H1 (cell line): ENCODE measurements around the gene LUC7L3. TPM values are rescaled to one million over a fixed set of nuclear protein-coding genes. Genes with fewer than 3 reads are reported as not detected.

ENCODE experiments used
- ATF3 ChIP-seq: IDR thresholded peaks from 2 replicates; pipeline ENCODE4 v1.6.1; 2011; ENCODE audit warnings: low read depth, mild to moderate bottlenecking, low read length; ENCODE audit not compliant: insufficient read depth
- BCL11A ChIP-seq, 2 experiments: IDR thresholded peaks; one replicate each; pipeline ENCODE4 v1.6.1; 2011; ENCODE audit warnings: low read depth in 2 of 2, low read length in 2 of 2, mild to moderate bottlenecking in 2 of 2
- CBX5 ChIP-seq: fragments of 300-800, 300-1000 bp; sonication (generic); IDR thresholded peaks from 2 replicates; pipeline ENCODE4 v1.7.1; 2016; ENCODE audit warnings: antibody characterized with exemption, low read length, low read depth
- EZH2 ChIP-seq: fragments of 200-600 bp; sonication (generic); IDR thresholded peaks from 2 replicates; pipeline ENCODE4 v1.7.1; 2012; ENCODE audit warnings: low read depth, mild to moderate bottlenecking, moderate library complexity, low read length, inconsistent platforms; ENCODE audit not compliant: severe bottlenecking
- ZNF274 ChIP-seq: IDR thresholded peaks from 2 replicates; pipeline ENCODE4 v1.7.0; 2012; ENCODE audit warnings: low read length, borderline replicate concordance; ENCODE audit errors: extremely low read depth
- polyA plus RNA-seq, 7 experiments: library from polyadenylated mRNA; depleted of rRNA in 3 of 7; stranded (reverse) in 5 of 7; unstranded in 2 of 7; fragments of >200 nt in 5 of 7; fragments of 200-250 nt in 2 of 7; gene quantifications; 1 replicate in 5 of 7; 2 replicates in 1 of 7; 4 replicates in 1 of 7; pipeline versions ENCODE4 v1.2.1 to v1.2.3, GENCODE V29; 2011 to 2013; ENCODE audit warnings: missing spikeins in 2 of 7, mixed read lengths in 2 of 7
- total RNA-seq: library from RNA; stranded (reverse); fragmentation: NEBNext Ultra II Directional; extraction: Animal tissue kit (Norgen Biotek cat#: 25700); gene quantifications from 2 replicates; pipeline ENCODE4 v1.2.1, GENCODE V29; 2021
- TF ChIP-seq, protein P1 (sequence below), 3 experiments: IDR thresholded peaks; 1 replicate in 2 of 3; 2 replicates in 1 of 3; pipeline versions ENCODE4 v1.5.1 to v1.6.1; 2011; ENCODE audit warnings: low read length in 3 of 3, mild to moderate bottlenecking in 3 of 3, inconsistent platforms in 2 of 3, low read depth in 1 of 3, moderate library complexity in 1 of 3; ENCODE audit not compliant: insufficient read depth in 1 of 3; ENCODE audit errors: control extremely low read depth in 1 of 3

Gene LUC7L3
- total and polyA plus RNA-seq, 2 of the 8 experiments (the other 6 are each of a cell fraction or from before 2014, with no cell fraction given) = 102 to 126 TPM

- TF ChIP-seq CBX5 (no peak), ATF3 (no peak), ZNF274 (no peak), EZH2 (no peak), BCL11A (IDR thresholded peaks at IDR 0.05; ENCODE audit: low read depth in 2 of 2, low read length in 2 of 2) (no peak)
- TF ChIP-seq, protein P1, sequence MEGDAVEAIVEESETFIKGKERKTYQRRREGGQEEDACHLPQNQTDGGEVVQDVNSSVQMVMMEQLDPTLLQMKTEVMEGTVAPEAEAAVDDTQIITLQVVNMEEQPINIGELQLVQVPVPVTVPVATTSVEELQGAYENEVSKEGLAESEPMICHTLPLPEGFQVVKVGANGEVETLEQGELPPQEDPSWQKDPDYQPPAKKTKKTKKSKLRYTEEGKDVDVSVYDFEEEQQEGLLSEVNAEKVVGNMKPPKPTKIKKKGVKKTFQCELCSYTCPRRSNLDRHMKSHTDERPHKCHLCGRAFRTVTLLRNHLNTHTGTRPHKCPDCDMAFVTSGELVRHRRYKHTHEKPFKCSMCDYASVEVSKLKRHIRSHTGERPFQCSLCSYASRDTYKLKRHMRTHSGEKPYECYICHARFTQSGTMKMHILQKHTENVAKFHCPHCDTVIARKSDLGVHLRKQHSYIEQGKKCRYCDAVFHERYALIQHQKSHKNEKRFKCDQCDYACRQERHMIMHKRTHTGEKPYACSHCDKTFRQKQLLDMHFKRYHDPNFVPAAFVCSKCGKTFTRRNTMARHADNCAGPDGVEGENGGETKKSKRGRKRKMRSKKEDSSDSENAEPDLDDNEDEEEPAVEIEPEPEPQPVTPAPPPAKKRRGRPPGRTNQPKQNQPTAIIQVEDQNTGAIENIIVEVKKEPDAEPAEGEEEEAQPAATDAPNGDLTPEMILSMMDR (IDR thresholded peaks at IDR 0.05; ENCODE audit: control extremely low read depth in 1 of 3, insufficient read depth in 1 of 3, low read depth in 1 of 3, low read length in 3 of 3) = no peak
Measured at GRCh38 chr17:50691550-50692447, 27.6 kb upstream of the LUC7L3 start (continued).
